ENCODE measurements around the gene RTRAF.

RTRAF gene

GRCh38 chr14:52018252-52018651, 28.9 kb downstream of the RTRAF start:
- intact Hi-C loops (cut with DNase I) = no loop called here
- no peak for DNase-seq

- intact Hi-C loops (cut with DNase I) = no loop called here
- DNase-seq = peak in 1 of 10 donors; percentile 80
These were observed 29.6 kb downstream of the RTRAF start for GRCh38 chr14:52018970-52019369.

- intact Hi-C loops (cut with DNase I) = no loop called here
- no peak for DNase-seq
These were observed 30.9 kb downstream of the RTRAF start for GRCh38 chr14:52020161-52020714.

- intact Hi-C loops (cut with DNase I) = no loop called here
- no peak for DNase-seq
These were observed 31.7 kb downstream of the RTRAF start for GRCh38 chr14:52020866-52021717.

GRCh38 chr14:52021957-52022600, 32.7 kb downstream of the RTRAF start:
- DNase-seq = no peak
- intact Hi-C loops (cut with DNase I) = no loop called here

GRCh38 chr14:52023518-52023917, 34.2 kb downstream of the RTRAF start:
- DNase-seq = no peak
- intact Hi-C loops (cut with DNase I) = no loop called here

- intact Hi-C loops (cut with DNase I) = no loop called here
- no peak for DNase-seq
These were observed 36.0 kb downstream of the RTRAF start for GRCh38 chr14:52025310-52025709.

- DNase-seq = peak in 2 of 10 donors; percentile 72 to 75
- intact Hi-C loops (cut with DNase I) = no loop called here
These were observed 36.8 kb downstream of the RTRAF start for GRCh38 chr14:52026017-52026660.

GRCh38 chr14:52026901-52027300, 37.6 kb downstream of the RTRAF start:
- intact Hi-C loops (cut with DNase I) = no loop called here
- DNase-seq = peak in 1 of 10 donors; percentile 77

GRCh38 chr14:52029881-52030280, 40.5 kb downstream of the RTRAF start:
- DNase-seq = no peak
- intact Hi-C loops (cut with DNase I) = no loop called here

- intact Hi-C loops (cut with DNase I) = no loop called here
- DNase-seq = no peak
These were observed 42.4 kb downstream of the RTRAF start for GRCh38 chr14:52031781-52032180.

GRCh38 chr14:52032204-52032801, 43.0 kb downstream of the RTRAF start:
- DNase-seq = no peak
- intact Hi-C loops (cut with DNase I) = no loop called here

GRCh38 chr14:52033101-52033642, 43.8 kb downstream of the RTRAF start:
- DNase-seq = no peak
- intact Hi-C loops (cut with DNase I) = no loop called here

- no peak for DNase-seq
- intact Hi-C loops (cut with DNase I) = no loop called here
These were observed 49.9 kb downstream of the RTRAF start for GRCh38 chr14:52039124-52039815.

GRCh38 chr14:52040598-52040997, 51.3 kb downstream of the RTRAF start:
- DNase-seq = no peak
- intact Hi-C loops (cut with DNase I) = no loop called here

- DNase-seq = no peak
- intact Hi-C loops (cut with DNase I) = no loop called here
These were observed 53.3 kb downstream of the RTRAF start for GRCh38 chr14:52042371-52043289.

GRCh38 chr14:52043690-52044089, 54.3 kb downstream of the RTRAF start:
- no peak for DNase-seq
- intact Hi-C loops (cut with DNase I) = no loop called here

GRCh38 chr14:52044791-52045522, 55.6 kb downstream of the RTRAF start:
- intact Hi-C loops (cut with DNase I) = no loop called here
- no peak for DNase-seq

All from posterior cingulate gyrus (tissue), 11 donors.